Esophagus muscularis mucosa (tissue), 4 donors: ENCODE data around the gene GAS7. TPM values are rescaled to one million over a fixed set of nuclear protein-coding genes. Genes with fewer than 3 reads are reported as not detected.

ENCODE experiments used
- DNase-seq: peaks from one replicate; pipeline ENCODE4 v3.0.0-alpha.2; 2017; ENCODE audit errors: extremely low spot score
- H3K27ac ChIP-seq, 4 donors: fragments of 200-600 bp; sonication (generic); replicated peaks in 1 of 4; 1 replicate in 3 of 4; 2 replicates in 1 of 4; pipeline ENCODE4 v1.5.1; 2016 to 2019; ENCODE audit warnings: mild to moderate bottlenecking in 1 of 4
- H3K27me3 ChIP-seq, 4 donors: fragments of 200-600 bp; sonication (generic); one replicate each; pipeline versions ENCODE4 v1.5.1 to v1.6.0; 2016 to 2019
- H3K36me3 ChIP-seq, 4 donors: fragments of 200-600 bp; sonication (generic); one replicate each; pipeline ENCODE4 v1.5.1; 2016 to 2019
- H3K4me1 ChIP-seq, 4 donors: fragments of 200-600 bp; sonication (generic); one replicate each; pipeline ENCODE4 v1.5.1; 2016 to 2019
- H3K4me3 ChIP-seq, 4 donors: fragments of 200-600 bp; sonication (generic); 1 replicate in 2 of 4; 2 replicates in 2 of 4; pipeline ENCODE4 v1.5.1; 2016 to 2019; ENCODE audit warnings: mild to moderate bottlenecking in 4 of 4, moderate library complexity in 1 of 4
- H3K9me3 ChIP-seq, 4 donors: fragments of 200-600 bp; sonication (generic); 1 replicate in 3 of 4; 2 replicates in 1 of 4; pipeline ENCODE4 v1.5.1; 2016 to 2019
- CTCF ChIP-seq, 3 experiments: fragments of 200-600 bp in 2 of 3; fragments of 450-650 bp in 1 of 3; sonication (generic) in 2 of 3; IDR thresholded peaks; one replicate each; pipeline ENCODE4 v1.5.1; 2017 to 2019; ENCODE audit warnings: antibody characterized with exemption in 3 of 3, mild to moderate bottlenecking in 2 of 3, moderate library complexity in 1 of 3
- EP300 ChIP-seq: sonication (generic); formaldehyde crosslinking; IDR thresholded peaks from one replicate; pipeline ENCODE4 v1.6.1; 2017; ENCODE audit warnings: antibody characterized with exemption
- POLR2A ChIP-seq: fragments of 450-650 bp; IDR thresholded peaks from one replicate; pipeline ENCODE4 v1.6.1; 2017; ENCODE audit warnings: antibody characterized with exemption, moderate library complexity, mild to moderate bottlenecking, low read depth
- POLR2AphosphoS5 ChIP-seq, 2 donors: sonication (generic); formaldehyde crosslinking; IDR thresholded peaks; one replicate each; pipeline ENCODE4 v1.6.1; 2017; ENCODE audit warnings: antibody characterized with exemption in 2 of 2
- WGBS: methylation state at CpG from one replicate; pipeline ENCODE4 v1.1.5; 2018; 5-methylcytosine and 5-hydroxymethylcytosine counted together
- intact Hi-C: fragments of 100-400 bp; cut with DNase I; formaldehyde crosslinking; loops from one replicate; pipeline ENCODE4 v1.15.1; 2023
- total RNA-seq, 4 donors: library from RNA; depleted of rRNA; stranded (reverse); fragments of >200 nt; gene quantifications; one replicate each; pipeline versions ENCODE4 v1.1.0 to v1.2.1, GENCODE V29; 2016

The GAS7 gene
- total RNA-seq, 4 donors from 2014 or later, result 77.3 to 124 (median 86.7) TPM

- Histone ChIP-seq H3K4me3 (peak overlapping the region; percentile 41 to 53 (median 44)), H3K27me3 (no peaks in the 10 kb centered on the region), H3K36me3 (peaks cover 0 to 9% (median 0%) of the 10 kb centered on the region in 4 donors), H3K4me1 (peaks cover 0 to 59% (median 44%) of the 10 kb centered on the region in 4 donors), H3K9me3 (no peaks in the 10 kb centered on the region), H3K27ac (peak overlapping the region; percentile 70 to 80 (median 80))
- no peak for DNase-seq
- TF ChIP-seq POLR2A (no peak), CTCF (IDR thresholded peaks at IDR 0.05) (no peak), EP300 (no peak), POLR2AphosphoS5 (IDR thresholded peaks at IDR 0.05) (no peak)
- 59% methylated on average over 10 of the region's 15 CpGs for WGBS
- intact Hi-C loops, result no loop called here
Measured at GRCh38 chr17:10034719-10035475, 163.5 kb downstream of the GAS7 start.

- intact Hi-C loops, result no loop called here
- no peak for TF ChIP-seq POLR2A
- TF ChIP-seq POLR2AphosphoS5 (IDR thresholded peaks at IDR 0.05), result peak in 1 of 2 donors; percentile 14
- 87% methylated on average over 8 of the region's 8 CpGs for WGBS
- H3K4me1 ChIP-seq, result peaks cover 0 to 59% (median 44%) of the 10 kb centered on the region in 4 donors
- H3K9me3 ChIP-seq, result no peaks in the 10 kb centered on the region
- DNase-seq, result no peak
- H3K4me3 ChIP-seq, result peak overlapping the region; percentile 41 to 53 (median 44)
- H3K27me3 ChIP-seq, result no peaks in the 10 kb centered on the region
- H3K36me3 ChIP-seq, result peaks cover 0 to 10% (median 0%) of the 10 kb centered on the region in 4 donors
- peak overlapping the region; percentile 33 to 80 (median 80) for H3K27ac ChIP-seq
Measured at GRCh38 chr17:10033959-10034358, 164.4 kb downstream of the GAS7 start.

GRCh38 chr17:10033449-10033848, 165.0 kb downstream of the GAS7 start:
- peaks cover 0 to 59% (median 44%) of the 10 kb centered on the region in 4 donors for H3K4me1 ChIP-seq
- peak overlapping the region; percentile 33 to 80 (median 80) for H3K27ac ChIP-seq
- no peak for DNase-seq
- H3K36me3 ChIP-seq, result peaks cover 0 to 10% (median 0%) of the 10 kb centered on the region in 4 donors
- H3K9me3 ChIP-seq, result no peaks in the 10 kb centered on the region
- TF ChIP-seq CTCF (IDR thresholded peaks at IDR 0.05) (no peak), EP300 (no peak), POLR2A (no peak), POLR2AphosphoS5 (IDR thresholded peaks at IDR 0.05) (no peak)
- intact Hi-C loops, result no loop called here
- H3K4me3 ChIP-seq, result peak overlapping the region; percentile 41 to 53 (median 44)
- WGBS, result 77% methylated on average over 10 of the region's 10 CpGs
- H3K27me3 ChIP-seq, result no peaks in the 10 kb centered on the region

- peak overlapping the region in 3 of 4 donors; percentile 27 to 80 (median 31) for H3K27ac ChIP-seq
- H3K4me1 ChIP-seq, result peaks cover 0 to 58% (median 41%) of the 10 kb centered on the region in 4 donors
- WGBS, result 50% methylated on average over 6 of the region's 6 CpGs
- no peaks in the 10 kb centered on the region for H3K27me3 ChIP-seq
- H3K9me3 ChIP-seq, result no peaks in the 10 kb centered on the region
- DNase-seq, result no peak
- peaks cover 0 to 10% (median 0%) of the 10 kb centered on the region in 4 donors for H3K36me3 ChIP-seq
- peak overlapping the region in 2 of 4 donors; percentile 15 to 45 for H3K4me3 ChIP-seq
- TF ChIP-seq EP300 (no peak), POLR2A (no peak), POLR2AphosphoS5 (IDR thresholded peaks at IDR 0.05) (no peak), CTCF (IDR thresholded peaks at IDR 0.05) (no peak)
- intact Hi-C loops, result no loop called here
Measured at GRCh38 chr17:10032118-10032852, 166.1 kb downstream of the GAS7 start.

- no peak overlapping the region for H3K4me3 ChIP-seq
- H3K9me3 ChIP-seq, result no peaks in the 10 kb centered on the region
- no peaks in the 10 kb centered on the region for H3K27me3 ChIP-seq
- TF ChIP-seq POLR2A, result no peak
- no peak for TF ChIP-seq EP300
- TF ChIP-seq POLR2AphosphoS5 (IDR thresholded peaks at IDR 0.05), result no peak
- no peak for TF ChIP-seq CTCF (IDR thresholded peaks at IDR 0.05)
- peaks cover 0 to 10% (median 0%) of the 10 kb centered on the region in 4 donors for H3K36me3 ChIP-seq
- DNase-seq, result no peak
- WGBS, result 93% methylated on average over 11 of the region's 11 CpGs
- H3K4me1 ChIP-seq, result peaks cover 2 to 62% (median 42%) of the 10 kb centered on the region in 4 donors
- intact Hi-C loops, result no loop called here
- H3K27ac ChIP-seq, result peak overlapping the region in 3 of 4 donors; percentile 14 to 80 (median 27)
Measured at GRCh38 chr17:10031606-10032005, 166.8 kb downstream of the GAS7 start.
